Erythroblast (primary cell): ENCODE results near the gene IL1RAPL2.

Source experiments
- GATA1 ChIP-seq: IDR thresholded peaks from 2 replicates; pipeline ENCODE4 v1.6.1; 2011; ENCODE audit warnings: low read depth, mild to moderate bottlenecking, control low read depth, low read length, moderate library complexity
- POLR2A ChIP-seq: IDR thresholded peaks from 2 replicates; pipeline ENCODE4 v1.6.1; 2011; ENCODE audit warnings: mild to moderate bottlenecking, low read length

GRCh38 chrX:105477351-105477750 lies 911.4 kb downstream of the IL1RAPL2 start:
- no peak for TF ChIP-seq POLR2A
- no peak for TF ChIP-seq GATA1
